Activated CD4-positive, alpha-beta T cell treated with anti-CD3 and anti-CD28 coated beads for 48 hours (primary cell): ENCODE data around the gene CC2D1A.
"Not testable (repeated sequence)": the region's sequence is repeated elsewhere in the genome, so short reads cannot be mapped to it uniquely, and the experiment has no call there.

Experiments
- DNase-seq: peaks from one replicate; pipeline ENCODE4 v3.0.0-alpha.2; 2020

The CC2D1A gene

GRCh38 chr19:13965377-13965896, 59.4 kb downstream of the CC2D1A start:
- DNase-seq = no peak

GRCh38 chr19:13965926-13966683, 60.1 kb downstream of the CC2D1A start:
- DNase-seq = no peak

DNA sequence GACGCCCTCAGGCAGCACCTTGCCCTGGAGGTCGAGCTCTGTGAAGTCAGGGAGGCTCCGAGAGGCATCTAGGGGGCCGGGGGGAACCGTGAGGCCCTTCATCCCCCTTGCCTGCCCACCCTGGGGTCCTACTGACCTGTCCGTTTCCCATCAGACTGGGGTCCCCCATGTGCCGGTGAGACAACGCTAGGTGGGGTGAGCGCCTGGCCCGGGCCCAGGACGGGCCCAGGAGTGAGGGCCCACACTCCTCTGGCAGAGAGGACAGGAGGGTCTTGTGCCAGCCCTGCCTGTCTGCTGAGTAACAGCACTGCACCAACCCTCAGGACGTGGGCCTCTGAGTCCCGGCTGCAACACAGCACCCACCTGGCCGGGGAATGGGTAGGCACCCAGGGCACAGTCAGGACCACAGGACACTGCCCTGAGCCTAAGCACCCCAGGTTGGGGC, 60.7 kb downstream of the CC2D1A start:
- DNase-seq = no peak

DNA sequence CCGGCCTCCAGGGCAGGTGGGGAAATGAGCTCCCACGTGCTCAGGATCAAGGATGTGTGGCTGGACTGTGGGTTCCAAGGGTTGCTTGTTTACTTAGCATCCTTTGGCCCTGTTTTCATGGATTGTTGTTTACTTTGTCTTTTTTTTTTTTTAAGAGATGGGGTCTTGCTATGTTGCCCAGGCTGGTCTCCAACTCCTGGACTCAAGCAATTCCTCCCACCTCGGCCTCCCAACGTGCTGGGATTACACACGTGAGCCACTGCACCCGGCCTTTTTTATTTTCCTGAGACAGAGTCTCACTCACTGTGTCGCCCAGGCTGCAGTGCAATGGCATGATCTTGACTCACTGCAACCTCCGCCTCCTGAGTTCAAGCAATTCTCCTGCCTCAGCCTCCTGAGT, 61.2 kb downstream of the CC2D1A start:
- not testable (repeated sequence) for DNase-seq

DNA sequence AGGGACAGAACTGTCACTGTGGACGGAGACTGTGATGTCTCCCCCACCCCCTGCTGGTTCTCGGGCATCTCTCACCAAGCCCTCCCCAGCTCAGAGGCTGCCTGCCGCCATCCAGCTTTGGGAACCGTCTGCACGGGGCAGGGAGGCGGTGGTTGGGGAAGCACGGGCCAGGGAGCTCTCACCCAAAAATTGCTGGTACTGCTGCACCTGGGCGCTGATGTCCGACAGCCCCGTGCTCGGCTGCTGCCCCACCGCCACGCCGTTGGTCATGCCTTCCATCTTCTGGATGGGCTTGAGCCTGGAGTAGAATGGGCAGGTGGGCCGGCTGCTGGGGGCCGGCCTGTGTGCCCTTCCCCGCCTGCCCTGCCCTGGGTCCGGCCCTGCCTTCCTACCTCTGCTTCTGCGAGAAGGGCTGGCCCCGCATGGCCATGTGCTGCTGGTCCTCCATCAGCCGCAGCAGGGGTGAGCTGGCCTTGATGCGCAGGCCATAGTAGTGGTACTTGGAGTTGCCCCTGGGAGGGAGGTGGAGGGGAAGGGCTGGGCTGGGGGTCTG, 62.5 kb downstream of the CC2D1A start:
- no peak for DNase-seq

- no peak for DNase-seq
Measured at GRCh38 chr19:13968999-13969398, 63.0 kb downstream of the CC2D1A start.

DNA sequence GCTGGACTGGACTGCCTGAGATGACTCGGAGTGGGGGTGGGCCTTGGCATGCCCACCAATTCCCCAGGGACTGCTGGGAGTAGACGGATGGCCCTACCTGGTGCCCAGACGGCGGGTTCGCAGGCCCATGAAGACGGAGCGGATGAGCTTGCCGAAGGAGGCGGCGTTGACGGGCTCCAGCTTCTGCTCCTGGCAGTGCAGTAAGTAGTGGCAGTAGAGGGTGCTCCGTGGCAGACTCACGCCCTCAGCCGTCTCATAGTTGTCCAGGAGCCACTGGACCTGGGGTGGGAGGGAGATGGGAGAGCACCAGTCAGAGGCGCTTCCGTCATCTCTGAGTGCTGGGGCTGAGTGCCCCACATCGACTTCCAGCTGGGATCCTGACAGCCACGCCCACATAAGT, 63.9 kb downstream of the CC2D1A start:
- DNase-seq = no peak

DNA sequence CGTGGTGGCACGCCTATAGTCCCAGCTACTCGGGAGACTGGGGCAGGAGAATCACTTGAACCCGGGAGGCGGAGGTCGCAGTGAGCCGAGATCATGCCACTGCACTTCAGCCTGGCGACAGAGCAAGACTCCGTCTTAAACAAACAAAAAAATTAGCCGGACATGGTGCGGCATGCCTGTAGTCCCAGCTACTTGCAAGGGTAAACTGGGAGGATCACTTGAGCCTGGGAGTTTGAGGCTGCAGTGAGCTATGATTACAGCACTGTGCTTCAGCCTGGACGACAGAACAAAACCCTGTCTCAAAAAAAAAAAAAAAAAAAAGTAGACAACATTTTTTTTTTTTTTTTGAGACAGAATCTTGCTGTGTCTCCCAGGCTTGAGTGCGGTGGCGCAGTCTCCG, 65.9 kb downstream of the CC2D1A start:
- DNase-seq = not testable (repeated sequence)

DNA sequence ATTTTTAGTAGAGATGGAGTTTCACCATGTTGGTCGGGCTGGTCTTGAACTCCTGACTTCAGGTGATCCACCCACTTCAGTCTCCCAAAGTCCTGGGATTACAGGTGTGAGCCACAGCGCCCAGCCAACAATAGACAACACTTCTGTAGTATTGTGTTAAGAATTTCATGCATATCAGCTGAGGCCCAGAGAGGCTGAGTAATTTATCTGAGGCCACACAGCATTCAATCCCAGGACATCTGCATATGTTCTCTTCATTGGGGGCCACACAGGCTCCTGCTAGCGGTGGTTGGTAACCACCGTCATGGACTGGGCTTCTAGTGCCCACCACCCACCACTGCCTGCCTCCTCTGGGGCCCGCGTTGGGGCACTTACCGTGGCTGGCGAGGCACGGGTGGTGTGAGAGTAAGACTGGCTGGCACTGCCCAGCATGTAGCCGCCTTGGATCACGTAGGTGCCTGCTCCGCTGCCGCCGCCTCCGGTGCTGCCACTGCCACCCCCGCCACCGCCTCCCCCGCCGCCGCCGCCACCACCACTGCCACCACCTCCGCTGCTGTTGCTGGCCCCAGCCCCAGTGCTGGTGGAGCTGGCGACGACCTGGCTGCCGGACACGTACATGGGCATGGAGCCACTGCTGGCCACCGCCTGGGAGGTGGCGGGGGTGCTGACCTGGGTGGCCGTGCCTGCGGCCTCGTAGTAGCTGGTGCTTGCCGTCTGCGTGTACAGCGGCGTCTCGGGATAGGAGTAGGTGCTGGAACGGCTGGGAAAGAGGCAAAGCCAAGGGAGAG, 66.6 kb downstream of the CC2D1A start:
- no peak for DNase-seq

DNA sequence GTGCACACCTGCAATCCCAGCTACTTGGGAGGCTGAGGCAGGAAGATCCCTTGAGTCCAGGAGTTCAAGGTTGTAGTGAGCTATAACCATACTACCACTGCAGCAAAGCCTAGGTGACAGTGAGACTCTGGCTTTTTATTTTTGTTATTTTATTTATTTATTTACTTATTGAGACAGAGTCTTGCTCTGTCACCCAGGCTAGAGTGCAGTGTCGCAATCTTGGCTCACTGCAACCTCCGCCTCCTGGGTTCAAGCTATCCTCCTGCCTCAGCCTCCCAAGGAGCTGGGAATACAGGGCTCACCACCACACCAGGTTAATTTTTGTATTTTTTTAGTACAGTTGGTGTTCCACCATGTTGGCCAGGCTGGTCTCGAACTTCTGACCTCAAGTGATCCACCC, 67.5 kb downstream of the CC2D1A start:
- DNase-seq = not testable (repeated sequence)

DNA sequence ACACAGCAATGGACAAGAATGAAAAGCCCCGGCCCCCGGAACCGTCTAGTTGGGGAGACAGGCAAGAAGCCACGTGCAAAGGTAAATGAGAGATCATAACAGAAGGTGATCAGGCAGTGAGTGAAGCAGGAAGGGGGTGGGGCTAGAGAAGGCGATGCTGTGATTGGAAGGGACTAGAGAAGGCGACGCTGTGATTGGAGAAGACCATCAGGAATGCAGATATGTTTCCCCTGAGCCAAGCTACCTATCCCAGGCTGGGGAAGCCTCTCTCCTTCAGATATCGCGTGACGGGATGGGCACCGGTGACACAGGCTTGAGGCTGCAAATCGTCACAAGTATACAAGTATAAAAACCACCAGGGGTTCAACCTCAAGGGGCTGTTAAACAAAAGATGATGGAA, 68.1 kb downstream of the CC2D1A start:
- DNase-seq = peak; percentile 57

- no peak for DNase-seq
Measured at GRCh38 chr19:13975870-13976269, 69.9 kb downstream of the CC2D1A start.

DNA sequence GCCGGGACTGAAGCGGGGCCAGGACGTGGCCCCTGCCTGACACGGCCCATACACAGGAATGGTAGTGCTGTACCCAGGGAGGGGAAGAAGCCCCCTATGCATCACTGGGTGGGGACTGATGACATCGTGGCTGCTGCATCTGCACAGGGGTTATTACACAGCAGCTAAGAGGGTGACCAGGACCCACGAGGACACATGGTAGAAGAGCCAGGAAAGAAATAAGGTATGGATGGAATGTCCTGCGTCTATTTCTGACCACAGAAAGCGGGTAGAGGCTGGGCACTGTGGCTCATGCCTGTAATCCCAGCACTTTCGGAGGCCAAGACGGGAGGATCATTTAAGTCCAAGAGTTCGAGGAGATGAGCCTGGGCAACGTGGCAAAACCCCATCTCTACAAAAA, 70.4 kb downstream of the CC2D1A start:
- no peak for DNase-seq

DNA sequence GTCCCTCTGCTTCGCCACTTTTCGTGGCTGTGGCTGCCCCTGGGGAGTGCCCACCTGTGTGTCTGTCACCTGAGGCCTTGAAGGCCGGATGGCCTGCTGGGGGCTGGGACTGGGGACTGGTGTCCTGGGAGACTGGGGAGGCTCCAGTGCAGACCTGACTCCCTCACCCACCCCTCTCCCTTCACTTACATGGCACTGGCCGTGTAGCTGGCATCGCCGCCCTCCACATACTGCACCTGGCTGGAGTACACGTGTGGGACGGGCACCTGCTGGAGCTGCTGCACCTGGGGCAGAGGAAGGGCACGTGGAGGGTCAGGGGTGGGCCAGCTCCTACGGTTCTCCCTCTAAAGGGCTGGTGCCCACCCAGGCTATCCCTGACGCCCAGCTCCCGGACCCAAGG, 71.8 kb downstream of the CC2D1A start:
- no peak for DNase-seq

- peak; percentile 51 for DNase-seq
Measured at GRCh38 chr19:13978351-13979243, 72.6 kb downstream of the CC2D1A start.

DNA sequence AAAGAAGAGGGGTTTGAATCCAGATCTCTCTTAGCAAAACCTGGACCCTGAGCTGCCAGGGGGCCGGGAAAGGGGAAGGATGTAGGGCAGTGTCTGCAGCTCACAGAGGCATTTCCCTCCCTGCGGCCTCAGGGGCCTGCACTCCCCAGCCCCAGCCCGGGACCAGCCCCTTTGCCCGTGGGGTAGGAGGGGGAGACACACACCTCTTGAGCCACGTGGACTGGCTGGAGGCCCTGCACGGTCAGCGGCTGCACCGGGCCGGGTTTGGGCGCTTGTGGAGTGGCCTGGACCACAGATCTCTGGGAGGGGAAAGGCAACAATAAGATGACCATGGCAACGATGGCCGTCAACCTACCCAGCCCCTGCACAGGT, 73.2 kb downstream of the CC2D1A start:
- no peak for DNase-seq

GRCh38 chr19:13979686-13980085, 73.7 kb downstream of the CC2D1A start:
- no peak for DNase-seq

DNA sequence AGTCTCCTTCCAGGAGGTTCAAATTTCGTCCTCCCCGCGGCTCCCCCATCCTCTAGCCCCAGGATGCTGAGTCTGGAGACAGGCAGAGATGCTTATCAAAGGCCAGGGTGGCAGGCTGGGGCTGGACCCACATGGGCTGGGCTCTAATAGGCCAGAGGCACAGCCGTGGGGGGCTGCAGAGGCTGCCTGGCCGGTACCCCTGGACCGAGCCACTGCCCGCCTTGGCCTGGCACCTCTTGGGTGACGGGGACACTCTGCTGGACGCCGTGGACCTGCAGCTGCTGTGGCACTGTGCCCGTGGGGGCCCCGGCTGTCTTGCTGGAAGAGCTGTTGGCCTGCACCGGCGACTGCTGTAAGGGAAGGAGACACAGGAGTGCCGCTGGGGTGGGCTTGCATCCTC, 74.3 kb downstream of the CC2D1A start:
- DNase-seq = no peak
